ENCODE measurements around the gene ZMPSTE24.

DNA sequence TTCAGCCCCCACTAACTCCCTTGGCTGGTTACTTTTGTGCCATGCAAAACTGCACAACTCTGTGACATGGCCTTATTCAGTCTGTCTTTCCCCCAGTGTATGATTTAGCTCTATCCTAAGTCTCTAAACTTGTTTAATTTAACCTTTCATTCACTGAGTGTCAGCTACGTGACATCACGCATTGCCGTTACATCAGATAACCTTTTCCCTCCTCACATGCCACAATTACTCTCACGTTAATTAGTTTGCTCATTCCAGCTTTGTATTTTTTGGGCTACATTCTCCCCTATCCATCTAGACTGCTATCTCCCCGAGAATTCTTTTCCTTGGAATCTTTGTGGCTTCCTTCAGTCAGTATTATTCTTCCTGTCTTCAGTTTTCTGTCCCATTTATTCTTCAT is 39.7 kb upstream of the ZMPSTE24 start:
- no peak for TF ChIP-seq CTCF (IDR thresholded peaks at IDR 0.05)
- no peak for TF ChIP-seq MAFK (IDR thresholded peaks at IDR 0.05; ENCODE audit: partially characterized antibody)

All from A549 (cell line).